Kidney epithelial cell (primary cell): ENCODE results near the gene TRIM6. TPM values are rescaled to one million over a fixed set of nuclear protein-coding genes. Genes with fewer than 3 reads are reported as not detected.
"Not testable (repeated sequence)": the region's sequence is repeated elsewhere in the genome, so short reads cannot be mapped to it uniquely, and the experiment has no call there.

Experiments
- DNase-seq: peaks from one replicate; pipeline ENCODE4 v3.0.0-alpha.2; 2010; ENCODE audit warnings: low read depth
- H3K27me3 ChIP-seq: 2 replicates; pipeline ENCODE4 v1.6.0; 2011; ENCODE audit warnings: low read length; ENCODE audit not compliant: control insufficient read depth, insufficient read depth
- H3K36me3 ChIP-seq: 2 replicates; pipeline ENCODE4 v1.5.1; 2011; ENCODE audit warnings: low read length; ENCODE audit not compliant: control insufficient read depth, insufficient read depth
- H3K4me3 ChIP-seq: 2 replicates; pipeline ENCODE4 v1.5.1; 2011; ENCODE audit warnings: low read depth, mild to moderate bottlenecking, control low read depth, low read length
- CTCF ChIP-seq: IDR thresholded peaks from 2 replicates; pipeline ENCODE4 v1.5.1; 2011; ENCODE audit warnings: mild to moderate bottlenecking, moderate library complexity, low read length, control low read depth, inconsistent platforms; ENCODE audit not compliant: insufficient read depth, poor library complexity, severe bottlenecking
- total RNA-seq: library from RNA; depleted of rRNA; stranded (reverse); fragments of >200 nt; gene quantifications from 2 replicates; pipeline ENCODE4 v1.2.3, GENCODE V29; 2015

The TRIM6 gene
- total RNA-seq, 1 donor from 2014 or later = 3.4 TPM

DNA sequence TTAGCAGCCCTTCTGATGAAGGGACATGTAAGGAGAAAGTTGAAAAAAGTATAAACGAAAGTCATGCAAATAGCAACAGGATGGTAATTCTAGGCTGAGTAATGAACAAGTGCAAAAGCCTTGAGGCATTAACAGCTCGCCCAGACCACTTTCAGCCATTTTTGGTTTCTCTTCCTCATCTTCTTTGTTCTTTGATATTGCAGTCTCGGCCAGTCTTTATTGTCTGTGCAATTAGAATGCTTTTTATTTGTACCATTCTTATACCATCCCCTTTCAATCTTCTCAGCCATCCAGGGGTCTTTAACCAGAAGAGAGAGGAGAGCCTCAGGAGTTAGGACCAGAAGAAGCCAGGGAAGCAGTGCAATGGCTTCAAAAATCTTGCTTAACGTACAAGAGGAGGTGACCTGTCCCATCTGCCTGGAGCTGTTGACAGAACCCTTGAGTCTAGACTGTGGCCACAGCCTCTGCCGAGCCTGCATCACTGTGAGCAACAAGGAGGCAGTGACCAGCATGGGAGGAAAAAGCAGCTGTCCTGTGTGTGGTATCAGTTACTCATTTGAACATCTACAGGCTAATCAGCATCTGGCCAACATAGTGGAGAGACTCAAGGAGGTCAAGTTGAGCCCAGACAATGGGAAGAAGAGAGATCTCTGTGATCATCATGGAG, 35.7 kb downstream of the TRIM6 start:
- Histone ChIP-seq H3K36me3 (no peaks in the 10 kb centered on the region), H3K4me3 (no peak overlapping the region), H3K27me3 (no peaks in the 10 kb centered on the region)
- TF ChIP-seq CTCF = no peak
- no peak for DNase-seq

- Histone ChIP-seq H3K36me3 (no peaks in the 10 kb centered on the region), H3K27me3 (no peaks in the 10 kb centered on the region), H3K4me3 (no peak overlapping the region)
- DNase-seq = no peak
- no peak for TF ChIP-seq CTCF
These were observed 43.5 kb downstream of the TRIM6 start for GRCh38 chr11:5639953-5640352.

DNA sequence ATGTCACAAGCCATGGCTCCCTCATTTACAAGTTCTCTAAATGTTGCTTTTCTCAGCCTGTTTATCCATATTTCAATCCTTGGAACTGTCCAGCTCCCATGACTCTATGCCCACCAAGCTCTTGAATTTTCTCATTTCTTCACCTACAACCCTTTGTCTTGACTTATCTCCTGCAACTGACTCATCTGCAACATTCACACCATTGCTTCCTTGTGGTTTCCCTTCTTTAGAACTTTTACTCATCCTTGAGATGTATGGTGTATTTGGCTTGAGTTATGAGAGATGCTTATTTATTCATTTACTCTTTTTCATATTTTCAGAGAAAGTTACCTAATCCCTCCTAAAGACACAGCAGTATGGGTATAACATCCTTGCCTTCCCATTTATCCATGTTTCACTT, 47.1 kb downstream of the TRIM6 start:
- DNase-seq = no peak
- no peaks in the 10 kb centered on the region for H3K36me3 ChIP-seq
- H3K27me3 ChIP-seq = no peaks in the 10 kb centered on the region
- no peak for TF ChIP-seq CTCF
- H3K4me3 ChIP-seq = no peak overlapping the region

DNA sequence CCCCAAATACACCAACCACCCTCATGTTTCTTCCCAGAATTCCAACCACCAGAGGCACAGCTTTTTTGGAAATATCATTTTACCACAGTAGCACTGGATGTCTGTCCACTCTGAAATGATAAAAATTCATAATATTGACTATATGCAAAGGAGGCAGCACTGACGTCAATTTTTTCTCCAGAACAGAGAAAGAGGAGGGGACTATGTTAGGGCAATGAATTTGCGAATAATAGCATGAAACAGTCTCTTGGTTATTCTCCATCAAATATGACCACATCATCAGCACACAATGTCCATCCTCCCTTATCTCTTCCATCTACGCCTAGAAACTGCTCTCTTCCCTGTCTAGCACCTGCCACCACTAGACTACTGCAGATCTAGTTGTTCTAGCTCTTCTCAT, 49.7 kb downstream of the TRIM6 start:
- Histone ChIP-seq H3K36me3 (no peaks in the 10 kb centered on the region), H3K27me3 (no peaks in the 10 kb centered on the region), H3K4me3 (no peak overlapping the region)
- DNase-seq = no peak
- no peak for TF ChIP-seq CTCF

- Histone ChIP-seq H3K27me3 (no peaks in the 10 kb centered on the region), H3K36me3 (no peaks in the 10 kb centered on the region), H3K4me3 (no peak overlapping the region)
- no peak for TF ChIP-seq CTCF
- no peak for DNase-seq
These were observed 59.0 kb downstream of the TRIM6 start for GRCh38 chr11:5655474-5655873.

DNA sequence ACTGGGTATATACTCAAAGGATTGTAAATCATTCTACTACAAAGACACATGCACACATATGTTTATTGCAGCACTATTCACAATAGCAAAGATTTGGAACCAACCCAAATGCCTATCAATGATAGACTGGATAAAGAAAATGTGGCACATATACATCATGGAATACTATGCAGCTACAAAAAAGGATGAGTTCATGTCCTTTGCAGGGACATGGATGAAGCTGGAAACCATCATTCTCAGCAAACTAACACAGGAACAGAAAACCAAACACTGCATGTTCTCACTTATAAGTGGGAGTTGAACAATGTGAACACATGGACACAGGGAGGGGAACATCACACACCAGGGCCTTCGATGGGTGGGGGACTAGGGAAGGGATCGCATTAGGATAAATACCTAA, 60.5 kb downstream of the TRIM6 start:
- H3K4me3 ChIP-seq, DNase-seq, H3K27me3 ChIP-seq, H3K36me3 ChIP-seq: not testable (repeated sequence)
